Measurements from ENCODE around the gene CX3CL1. TPM values are rescaled to one million over a fixed set of nuclear protein-coding genes. Genes with fewer than 3 reads are reported as not detected.

Gene CX3CL1
- total RNA-seq, 1 experiment from 2014 or later: not detected

DNA sequence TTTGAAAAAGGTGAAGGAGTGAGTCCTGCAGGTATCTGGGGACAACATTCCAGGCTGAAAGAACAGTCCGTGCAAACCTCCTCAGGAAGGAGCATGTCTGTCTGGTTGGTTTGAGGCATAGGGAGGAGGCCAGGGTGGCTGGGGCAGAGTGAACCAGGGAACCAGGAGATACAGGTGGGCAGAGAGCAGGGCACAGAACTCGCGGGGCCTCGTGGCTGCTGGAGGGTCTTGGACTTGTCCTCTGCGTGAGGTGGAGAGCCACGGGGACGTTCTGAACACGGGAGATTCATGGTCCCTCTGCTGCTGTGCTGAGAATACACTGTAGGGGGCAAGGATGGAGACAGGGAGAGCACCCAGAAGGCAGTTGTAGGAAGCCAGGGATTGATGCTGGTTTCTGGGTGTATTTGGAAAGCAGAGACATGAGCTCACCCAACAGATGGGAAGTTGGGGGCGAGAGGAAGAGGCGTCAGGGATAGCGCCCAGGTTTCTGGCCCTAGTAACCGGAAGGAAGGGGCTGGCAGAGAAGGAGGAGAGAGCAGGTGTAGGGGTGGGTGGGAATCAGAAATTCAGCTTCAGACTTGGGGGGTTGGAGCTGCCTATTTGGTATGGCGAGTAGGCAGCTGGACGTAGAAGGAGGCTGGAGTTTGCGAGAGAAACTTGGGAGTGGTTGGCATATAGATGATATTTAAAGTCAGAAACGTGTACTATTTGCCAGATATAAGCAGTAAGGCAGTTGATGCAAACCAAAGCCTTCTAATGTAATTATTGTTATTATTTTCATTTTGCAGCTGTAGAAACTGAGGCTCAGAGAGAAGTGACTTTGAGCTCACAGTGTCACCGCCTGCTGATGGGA, 31.9 kb downstream of the CX3CL1 start, which contains the start of gene CCL17:
Gene CCL17 (plus strand): TSS at position 803 of the 853 bp plus-strand sequence. CDS start 9,166 bp downstream, outside the sequence.
- TF ChIP-seq EZH2 (IDR thresholded peaks at IDR 0.05; ENCODE audit: low read depth): no peak
- TF ChIP-seq, protein P1, sequence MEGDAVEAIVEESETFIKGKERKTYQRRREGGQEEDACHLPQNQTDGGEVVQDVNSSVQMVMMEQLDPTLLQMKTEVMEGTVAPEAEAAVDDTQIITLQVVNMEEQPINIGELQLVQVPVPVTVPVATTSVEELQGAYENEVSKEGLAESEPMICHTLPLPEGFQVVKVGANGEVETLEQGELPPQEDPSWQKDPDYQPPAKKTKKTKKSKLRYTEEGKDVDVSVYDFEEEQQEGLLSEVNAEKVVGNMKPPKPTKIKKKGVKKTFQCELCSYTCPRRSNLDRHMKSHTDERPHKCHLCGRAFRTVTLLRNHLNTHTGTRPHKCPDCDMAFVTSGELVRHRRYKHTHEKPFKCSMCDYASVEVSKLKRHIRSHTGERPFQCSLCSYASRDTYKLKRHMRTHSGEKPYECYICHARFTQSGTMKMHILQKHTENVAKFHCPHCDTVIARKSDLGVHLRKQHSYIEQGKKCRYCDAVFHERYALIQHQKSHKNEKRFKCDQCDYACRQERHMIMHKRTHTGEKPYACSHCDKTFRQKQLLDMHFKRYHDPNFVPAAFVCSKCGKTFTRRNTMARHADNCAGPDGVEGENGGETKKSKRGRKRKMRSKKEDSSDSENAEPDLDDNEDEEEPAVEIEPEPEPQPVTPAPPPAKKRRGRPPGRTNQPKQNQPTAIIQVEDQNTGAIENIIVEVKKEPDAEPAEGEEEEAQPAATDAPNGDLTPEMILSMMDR (conservative IDR thresholded peaks at IDR 0.05): no peak
- peaks cover 4% of the 10 kb centered on the region; the same call in 1 of the 2 replicates for H3K27me3 ChIP-seq (ENCODE audit: insufficient read depth, low read depth)
- no peak within 1 kb of the TSS for H2AFZ ChIP-seq
- H3K4me1 ChIP-seq (replicated peaks; ENCODE audit: insufficient read depth): no peaks in the 10 kb centered on the region
- POLR2A ChIA-PET (ENCODE audit: unreplicated experiment): no interaction called here
- H3K9me3 ChIP-seq (ENCODE audit: insufficient read depth, low read depth): no peaks in the 10 kb centered on the region
- DNase-seq: no peak
- H3K27ac ChIP-seq: no peak within 1 kb of the TSS
- intact Hi-C loops (cut with micrococcal nuclease; ENCODE audit: unreplicated experiment): no loop called here
- no peaks in the 10 kb centered on the region for H3K36me3 ChIP-seq (ENCODE audit: low read depth)
- H3K79me2 ChIP-seq (ENCODE audit: low read depth): no peaks in the 10 kb centered on the region
- no peak within 1 kb of the TSS for H3K4me2 ChIP-seq
- H3K4me3 ChIP-seq: no peak within 1 kb of the TSS
- H3F3A ChIP-seq (ENCODE audit: insufficient read depth, low read depth): peaks cover 3% of the 10 kb centered on the region; the same call in 1 of the 2 replicates
- CTCF ChIA-PET: no interaction called here
- H3K9me2 ChIP-seq (ENCODE audit: insufficient read depth): no peaks in the 10 kb centered on the region
- no peaks in the 10 kb centered on the region for H4K20me1 ChIP-seq (ENCODE audit: insufficient read depth)
- no TSS peak for BruUV-seq (replicated peaks)

- ChIA-PET CTCF (no interaction called here), POLR2A (ENCODE audit: unreplicated experiment) (no interaction called here)
- H3K27me3 ChIP-seq (ENCODE audit: insufficient read depth, low read depth): peaks cover 4% of the 10 kb centered on the region; the same call in 1 of the 2 replicates
- TF ChIP-seq, protein P1 (conservative IDR thresholded peaks at IDR 0.05): no peak
- TF ChIP-seq EZH2 (IDR thresholded peaks at IDR 0.05; ENCODE audit: low read depth): no peak
- H3K4me1 ChIP-seq (replicated peaks; ENCODE audit: insufficient read depth): peaks cover 4% of the 10 kb centered on the region; the same call in 1 of the 2 replicates
- H4K20me1 ChIP-seq (ENCODE audit: insufficient read depth): no peaks in the 10 kb centered on the region
- BruUV-seq (replicated peaks): no TSS peak
- no peaks in the 10 kb centered on the region for H3K9me3 ChIP-seq (ENCODE audit: insufficient read depth, low read depth)
- H3F3A ChIP-seq (ENCODE audit: insufficient read depth, low read depth): peaks cover 7% of the 10 kb centered on the region; the same call in 1 of the 2 replicates
- no peak overlapping the region for H3K4me3 ChIP-seq
- H2AFZ ChIP-seq: no peak overlapping the region
- intact Hi-C loops (cut with micrococcal nuclease; ENCODE audit: unreplicated experiment): no loop called here
- no peaks in the 10 kb centered on the region for H3K36me3 ChIP-seq (ENCODE audit: low read depth)
- no peak for DNase-seq
- no peak overlapping the region for H3K4me2 ChIP-seq
- H3K79me2 ChIP-seq (ENCODE audit: low read depth): no peaks in the 10 kb centered on the region
- H3K27ac ChIP-seq: no peak overlapping the region
- H3K9me2 ChIP-seq (ENCODE audit: insufficient read depth): no peaks in the 10 kb centered on the region
These were observed 32.8 kb downstream of the CX3CL1 start for GRCh38 chr16:57405097-57405496.

DNA sequence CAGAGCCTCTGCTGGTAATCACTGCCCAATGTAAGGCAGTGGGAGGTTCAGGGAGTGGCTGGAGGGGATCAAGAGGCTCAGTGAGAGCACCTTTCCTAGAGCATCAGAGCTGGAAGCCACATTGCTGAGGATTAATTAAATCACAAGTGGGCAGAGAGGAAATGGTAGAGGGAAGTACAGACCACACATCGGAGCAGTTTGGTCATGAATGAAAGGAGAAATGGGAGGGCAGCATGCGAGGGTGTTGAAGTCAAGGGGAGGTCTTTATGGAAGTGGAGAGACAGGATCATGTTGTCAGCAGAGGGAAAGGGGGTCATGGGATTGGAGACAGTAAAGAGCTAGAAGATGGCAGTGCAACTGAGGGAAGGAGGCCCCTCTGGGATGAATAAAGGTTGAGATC, 34.6 kb downstream of the CX3CL1 start:
- Histone ChIP-seq H2AFZ (no peak overlapping the region), H3K4me3 (no peak overlapping the region), H4K20me1 (ENCODE audit: insufficient read depth) (no peaks in the 10 kb centered on the region), H3K79me2 (ENCODE audit: low read depth) (no peaks in the 10 kb centered on the region), H3K9me2 (ENCODE audit: insufficient read depth) (no peaks in the 10 kb centered on the region), H3K4me2 (no peak overlapping the region), H3K9me3 (ENCODE audit: insufficient read depth, low read depth) (no peaks in the 10 kb centered on the region), H3K4me1 (replicated peaks; ENCODE audit: insufficient read depth) (peaks cover 15% of the 10 kb centered on the region), H3F3A (ENCODE audit: insufficient read depth, low read depth) (peaks cover 14% of the 10 kb centered on the region; the same call in 1 of the 2 replicates), H3K36me3 (ENCODE audit: low read depth) (no peaks in the 10 kb centered on the region), H3K27ac (no peak overlapping the region), H3K27me3 (ENCODE audit: insufficient read depth, low read depth) (peaks cover 4% of the 10 kb centered on the region; the same call in 1 of the 2 replicates)
- DNase-seq: no peak
- no TSS peak for BruUV-seq (replicated peaks)
- CTCF ChIA-PET: no interaction called here
- no peak for TF ChIP-seq EZH2 (IDR thresholded peaks at IDR 0.05; ENCODE audit: low read depth)
- TF ChIP-seq, protein P1 (conservative IDR thresholded peaks at IDR 0.05): no peak
- intact Hi-C loops (cut with micrococcal nuclease; ENCODE audit: unreplicated experiment): no loop called here
- POLR2A ChIA-PET (ENCODE audit: unreplicated experiment): no interaction called here

All from PC-9 (cell line).